ENCODE data around the gene PPIP5K1.

Gene PPIP5K1

GRCh38 chr15:43527802-43528541, 62.0 kb downstream of the PPIP5K1 start:
- TF ChIP-seq, protein P1, sequence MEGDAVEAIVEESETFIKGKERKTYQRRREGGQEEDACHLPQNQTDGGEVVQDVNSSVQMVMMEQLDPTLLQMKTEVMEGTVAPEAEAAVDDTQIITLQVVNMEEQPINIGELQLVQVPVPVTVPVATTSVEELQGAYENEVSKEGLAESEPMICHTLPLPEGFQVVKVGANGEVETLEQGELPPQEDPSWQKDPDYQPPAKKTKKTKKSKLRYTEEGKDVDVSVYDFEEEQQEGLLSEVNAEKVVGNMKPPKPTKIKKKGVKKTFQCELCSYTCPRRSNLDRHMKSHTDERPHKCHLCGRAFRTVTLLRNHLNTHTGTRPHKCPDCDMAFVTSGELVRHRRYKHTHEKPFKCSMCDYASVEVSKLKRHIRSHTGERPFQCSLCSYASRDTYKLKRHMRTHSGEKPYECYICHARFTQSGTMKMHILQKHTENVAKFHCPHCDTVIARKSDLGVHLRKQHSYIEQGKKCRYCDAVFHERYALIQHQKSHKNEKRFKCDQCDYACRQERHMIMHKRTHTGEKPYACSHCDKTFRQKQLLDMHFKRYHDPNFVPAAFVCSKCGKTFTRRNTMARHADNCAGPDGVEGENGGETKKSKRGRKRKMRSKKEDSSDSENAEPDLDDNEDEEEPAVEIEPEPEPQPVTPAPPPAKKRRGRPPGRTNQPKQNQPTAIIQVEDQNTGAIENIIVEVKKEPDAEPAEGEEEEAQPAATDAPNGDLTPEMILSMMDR (IDR thresholded peaks at IDR 0.05; ENCODE audit: extremely low read depth, missing control alignments): no peak
- no peak for DNase-seq (ENCODE audit: low spot score)

DNA sequence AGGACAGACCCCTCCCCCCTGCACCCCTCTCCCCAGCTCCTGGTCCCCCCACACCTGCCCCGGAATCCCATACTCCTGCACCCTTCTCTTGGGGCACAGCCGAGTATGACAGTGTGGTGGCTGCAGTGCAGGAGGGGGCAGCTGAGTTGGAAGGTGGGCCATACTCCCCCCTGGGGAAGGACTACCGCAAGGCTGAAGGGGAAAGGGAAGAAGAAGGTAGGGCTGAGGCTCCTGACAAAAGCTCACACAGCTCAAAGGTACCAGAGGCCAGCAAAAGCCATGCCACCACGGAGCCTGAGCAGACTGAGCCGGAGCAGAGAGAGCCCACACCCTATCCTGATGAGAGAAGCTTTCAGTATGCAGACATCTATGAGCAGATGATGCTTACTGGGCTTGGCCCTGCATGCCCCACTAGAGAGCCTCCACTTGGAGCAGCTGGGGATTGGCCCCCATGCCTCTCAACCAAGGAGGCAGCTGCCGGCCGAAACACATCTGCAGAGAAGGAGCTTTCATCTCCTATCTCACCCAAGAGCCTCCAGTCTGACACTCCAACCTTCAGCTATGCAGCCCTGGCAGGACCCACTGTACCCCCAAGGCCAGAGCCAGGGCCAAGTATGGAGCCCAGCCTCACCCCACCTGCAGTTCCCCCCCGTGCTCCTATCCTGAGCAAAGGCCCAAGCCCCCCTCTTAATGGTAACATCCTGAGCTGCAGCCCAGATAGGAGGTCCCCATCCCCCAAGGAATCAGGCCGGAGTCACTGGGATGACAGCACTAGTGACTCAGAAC, 62.8 kb downstream of the PPIP5K1 start:
- DNase-seq (ENCODE audit: low spot score): no peak
- TF ChIP-seq, protein P1 (IDR thresholded peaks at IDR 0.05; ENCODE audit: extremely low read depth, missing control alignments): no peak

GRCh38 chr15:43526261-43526930, 63.6 kb downstream of the PPIP5K1 start:
- no peak for DNase-seq (ENCODE audit: low spot score)
- TF ChIP-seq, protein P1 (IDR thresholded peaks at IDR 0.05; ENCODE audit: extremely low read depth, missing control alignments): no peak

DNA sequence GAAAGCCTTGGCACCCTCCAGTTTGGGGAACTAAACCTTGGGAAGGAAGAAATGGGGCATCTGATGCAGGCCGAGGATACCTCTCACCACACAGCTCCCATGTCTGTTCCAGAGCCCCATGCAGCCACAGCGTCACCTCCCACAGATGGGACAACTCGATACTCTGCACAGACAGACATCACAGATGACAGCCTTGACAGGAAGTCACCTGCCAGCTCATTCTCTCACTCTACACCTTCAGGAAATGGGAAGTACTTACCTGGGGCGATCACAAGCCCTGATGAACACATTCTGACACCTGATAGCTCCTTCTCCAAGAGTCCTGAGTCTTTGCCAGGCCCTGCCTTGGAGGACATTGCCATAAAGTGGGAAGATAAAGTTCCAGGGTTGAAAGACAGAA, 64.9 kb downstream of the PPIP5K1 start:
- TF ChIP-seq, protein P1 (IDR thresholded peaks at IDR 0.05; ENCODE audit: extremely low read depth, missing control alignments): no peak
- no peak for DNase-seq (ENCODE audit: low spot score)

DNA sequence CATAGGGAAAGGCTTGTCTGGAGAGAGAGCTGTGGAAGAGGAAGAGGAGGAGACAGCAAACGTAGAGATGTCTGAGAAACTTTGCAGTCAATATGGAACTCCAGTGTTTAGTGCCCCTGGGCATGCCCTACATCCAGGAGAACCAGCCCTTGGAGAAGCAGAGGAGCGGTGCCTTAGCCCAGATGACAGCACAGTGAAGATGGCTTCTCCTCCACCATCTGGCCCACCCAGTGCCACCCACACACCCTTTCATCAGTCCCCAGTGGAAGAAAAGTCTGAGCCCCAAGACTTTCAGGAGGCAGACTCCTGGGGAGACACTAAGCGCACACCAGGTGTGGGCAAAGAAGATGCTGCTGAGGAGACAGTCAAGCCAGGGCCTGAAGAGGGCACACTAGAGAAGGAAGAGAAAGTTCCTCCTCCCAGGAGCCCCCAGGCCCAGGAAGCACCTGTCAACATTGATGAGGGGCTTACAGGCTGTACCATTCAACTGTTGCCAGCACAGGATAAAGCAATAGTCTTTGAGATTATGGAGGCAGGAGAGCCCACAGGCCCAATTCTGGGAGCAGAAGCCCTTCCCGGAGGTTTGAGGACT, 65.7 kb downstream of the PPIP5K1 start:
- TF ChIP-seq, protein P1 (IDR thresholded peaks at IDR 0.05; ENCODE audit: extremely low read depth, missing control alignments): no peak
- no peak for DNase-seq (ENCODE audit: low spot score)

- TF ChIP-seq, protein P1 (IDR thresholded peaks at IDR 0.05; ENCODE audit: extremely low read depth, missing control alignments): no peak
- DNase-seq (ENCODE audit: low spot score): no peak
Measured at GRCh38 chr15:43523646-43524045, 66.4 kb downstream of the PPIP5K1 start.

Measured in GM20000 (cell line).